ENCODE results near the gene CERS1. TPM values are rescaled to one million over a fixed set of nuclear protein-coding genes. Genes with fewer than 3 reads are reported as not detected.
A peak's percentile ranks its signal among the peaks of the same experiment; 100 is the strongest.

CERS1 gene
- total and polyA plus RNA-seq, 2 donors: 2.2 to 7.2 TPM

- DNase-seq (ENCODE audit: extremely low spot score): no peak
- H3K4me1 ChIP-seq (ENCODE audit: insufficient read depth): no peaks in the 10 kb centered on the region
- H3K27ac ChIP-seq (ENCODE audit: low read depth): no peak overlapping the region
- no peaks in the 10 kb centered on the region for H3K36me3 ChIP-seq (ENCODE audit: insufficient read depth)
- no peak overlapping the region for H3K4me3 ChIP-seq (ENCODE audit: low read depth, low read length)
- 89% methylated on average over 12 of the region's 12 CpGs for WGBS
Measured at GRCh38 chr19:18845961-18846360, 50.0 kb downstream of the CERS1 start.

- DNase-seq (ENCODE audit: extremely low spot score): no peak
- no peak overlapping the region for H3K4me3 ChIP-seq (ENCODE audit: low read depth, low read length)
- H3K27ac ChIP-seq (ENCODE audit: low read depth): no peak overlapping the region
- H3K4me1 ChIP-seq (ENCODE audit: insufficient read depth): no peaks in the 10 kb centered on the region
- 93% methylated on average over 8 of the region's 8 CpGs for WGBS
- H3K36me3 ChIP-seq (ENCODE audit: insufficient read depth): no peaks in the 10 kb centered on the region
Measured at GRCh38 chr19:18844806-18845329, 51.1 kb downstream of the CERS1 start.

DNA sequence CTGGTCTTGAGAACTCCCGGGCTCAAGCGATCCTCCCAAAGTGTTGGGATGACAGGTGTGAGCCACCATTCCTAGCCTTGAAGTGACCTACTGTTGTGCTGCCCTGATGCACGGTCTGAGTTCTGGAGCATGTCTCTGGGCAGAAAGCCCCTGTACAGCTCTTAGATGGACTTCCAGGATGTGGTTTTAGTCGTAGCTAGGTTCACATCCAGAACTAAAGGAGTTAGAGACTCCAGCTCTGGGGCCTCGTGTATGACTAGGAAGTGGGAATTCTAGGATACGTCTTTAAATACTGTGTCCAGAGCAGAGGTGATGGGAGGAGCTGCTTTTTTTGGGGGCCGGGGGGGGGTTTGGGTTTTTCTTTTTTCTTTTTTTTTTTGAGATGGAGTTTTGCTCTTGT is 52.0 kb downstream of the CERS1 start:
- Histone ChIP-seq H3K36me3 (ENCODE audit: insufficient read depth) (no peaks in the 10 kb centered on the region), H3K27ac (ENCODE audit: low read depth) (no peak overlapping the region), H3K4me1 (ENCODE audit: insufficient read depth) (no peaks in the 10 kb centered on the region), H3K4me3 (ENCODE audit: low read depth, low read length) (no peak overlapping the region)
- WGBS: 82% methylated on average over 7 of the region's 7 CpGs
- DNase-seq (ENCODE audit: extremely low spot score): no peak

DNA sequence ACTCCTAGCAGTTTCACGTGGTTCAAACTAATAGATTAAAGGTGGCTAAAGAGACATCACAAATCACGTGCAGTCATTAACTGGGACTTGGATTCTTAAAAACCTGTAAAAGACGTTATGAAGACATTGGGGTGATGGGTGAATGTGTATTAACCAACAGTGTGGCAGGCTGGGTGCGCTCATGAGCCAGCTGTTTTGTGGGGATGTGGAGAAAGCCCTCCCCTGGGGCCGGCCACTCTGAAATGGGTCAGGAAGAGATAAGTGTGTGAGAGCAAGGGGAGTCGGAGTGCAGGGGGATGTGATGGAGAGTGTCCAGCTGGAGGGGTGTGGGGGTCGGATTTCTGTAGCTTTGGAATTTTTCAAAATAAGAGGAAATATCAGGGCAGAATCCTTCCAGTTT is 53.8 kb downstream of the CERS1 start:
- H3K4me1 ChIP-seq (ENCODE audit: insufficient read depth): no peaks in the 10 kb centered on the region
- DNase-seq (ENCODE audit: extremely low spot score): no peak
- WGBS: 41% methylated on average over 7 of the region's 7 CpGs

DNA sequence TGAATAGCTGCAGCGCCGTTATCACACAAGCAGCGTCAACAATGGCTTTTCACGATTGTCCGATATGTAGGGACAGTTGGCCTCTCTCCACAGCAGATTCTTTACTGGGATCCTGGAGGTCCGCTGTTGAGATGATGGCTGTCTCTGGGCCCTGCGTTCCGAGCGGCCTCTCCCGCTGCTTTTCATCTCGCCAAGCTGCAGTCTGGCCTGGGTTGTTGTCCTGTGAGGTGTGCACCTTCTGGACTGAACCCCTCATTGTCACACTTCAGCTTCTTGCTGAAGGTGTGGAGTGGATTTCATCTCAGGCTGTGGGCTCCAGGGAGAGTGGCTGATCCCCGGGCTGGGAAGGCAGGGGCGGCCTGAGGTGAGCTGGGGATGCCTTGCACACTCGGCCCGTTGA is 54.6 kb downstream of the CERS1 start:
- H3K27ac ChIP-seq (ENCODE audit: low read depth): no peak overlapping the region
- H3K4me1 ChIP-seq (ENCODE audit: insufficient read depth): no peaks in the 10 kb centered on the region
- no peak overlapping the region for H3K4me3 ChIP-seq (ENCODE audit: low read depth, low read length)
- no peak for DNase-seq (ENCODE audit: extremely low spot score)
- H3K36me3 ChIP-seq (ENCODE audit: insufficient read depth): no peaks in the 10 kb centered on the region
- 81% methylated on average over 15 of the region's 15 CpGs for WGBS

More for the DNA sequence above, 53.8 kb downstream of the CERS1 start:
- Histone ChIP-seq H3K4me3 (ENCODE audit: low read depth, low read length) (no peak overlapping the region), H3K27ac (ENCODE audit: low read depth) (no peak overlapping the region), H3K36me3 (ENCODE audit: insufficient read depth) (no peaks in the 10 kb centered on the region)

GRCh38 chr19:18840288-18841267 is 55.4 kb downstream of the CERS1 start:
- 82% methylated on average over 26 of the region's 26 CpGs for WGBS
- no peaks in the 10 kb centered on the region for H3K4me1 ChIP-seq (ENCODE audit: insufficient read depth)
- H3K27ac ChIP-seq (ENCODE audit: low read depth): no peak overlapping the region
- no peak for DNase-seq (ENCODE audit: extremely low spot score)
- H3K4me3 ChIP-seq (ENCODE audit: low read depth, low read length): no peak overlapping the region
- no peaks in the 10 kb centered on the region for H3K36me3 ChIP-seq (ENCODE audit: insufficient read depth)

GRCh38 chr19:18839465-18840287 is 56.3 kb downstream of the CERS1 start:
- 79% methylated on average over 15 of the region's 15 CpGs for WGBS
- DNase-seq (ENCODE audit: extremely low spot score): no peak
- Histone ChIP-seq H3K27ac (ENCODE audit: low read depth) (no peak overlapping the region), H3K36me3 (ENCODE audit: insufficient read depth) (no peaks in the 10 kb centered on the region), H3K4me3 (ENCODE audit: low read depth, low read length) (no peak overlapping the region), H3K4me1 (ENCODE audit: insufficient read depth) (no peaks in the 10 kb centered on the region)

- Histone ChIP-seq H3K36me3 (ENCODE audit: insufficient read depth) (no peaks in the 10 kb centered on the region), H3K27ac (ENCODE audit: low read depth) (no peak overlapping the region), H3K4me3 (ENCODE audit: low read depth, low read length) (no peak overlapping the region), H3K4me1 (ENCODE audit: insufficient read depth) (no peaks in the 10 kb centered on the region)
- no peak for DNase-seq (ENCODE audit: extremely low spot score)
- 74% methylated on average over 4 of the region's 4 CpGs for WGBS
Measured at GRCh38 chr19:18834644-18834984, 61.3 kb downstream of the CERS1 start.

GRCh38 chr19:18833849-18834643 is 61.9 kb downstream of the CERS1 start:
- H3K4me3 ChIP-seq (ENCODE audit: low read depth, low read length): peak overlapping the region; percentile 92
- 32% methylated on average over 18 of the region's 18 CpGs for WGBS
- DNase-seq (ENCODE audit: extremely low spot score): no peak
- H3K27ac ChIP-seq (ENCODE audit: low read depth): no peak overlapping the region
- no peaks in the 10 kb centered on the region for H3K36me3 ChIP-seq (ENCODE audit: insufficient read depth)
- no peaks in the 10 kb centered on the region for H3K4me1 ChIP-seq (ENCODE audit: insufficient read depth)

- no peaks in the 10 kb centered on the region for H3K4me1 ChIP-seq (ENCODE audit: insufficient read depth)
- H3K27ac ChIP-seq (ENCODE audit: low read depth): no peak overlapping the region
- WGBS: 5% methylated on average over 9 of the region's 9 CpGs
- no peaks in the 10 kb centered on the region for H3K36me3 ChIP-seq (ENCODE audit: insufficient read depth)
- peak overlapping the region; percentile 92 for H3K4me3 ChIP-seq (ENCODE audit: low read depth, low read length)
- no peak for DNase-seq (ENCODE audit: extremely low spot score)
Measured at GRCh38 chr19:18833141-18833476, 62.8 kb downstream of the CERS1 start.

GRCh38 chr19:18832306-18833140 is 63.4 kb downstream of the CERS1 start:
- H3K36me3 ChIP-seq (ENCODE audit: insufficient read depth): no peaks in the 10 kb centered on the region
- H3K27ac ChIP-seq (ENCODE audit: low read depth): peak overlapping the region; percentile 73
- H3K4me3 ChIP-seq (ENCODE audit: low read depth, low read length): peak overlapping the region; percentile 92
- WGBS: under 1% methylated on average over 69 of the region's 69 CpGs
- no peak for DNase-seq (ENCODE audit: extremely low spot score)
- H3K4me1 ChIP-seq (ENCODE audit: insufficient read depth): no peaks in the 10 kb centered on the region

DNA sequence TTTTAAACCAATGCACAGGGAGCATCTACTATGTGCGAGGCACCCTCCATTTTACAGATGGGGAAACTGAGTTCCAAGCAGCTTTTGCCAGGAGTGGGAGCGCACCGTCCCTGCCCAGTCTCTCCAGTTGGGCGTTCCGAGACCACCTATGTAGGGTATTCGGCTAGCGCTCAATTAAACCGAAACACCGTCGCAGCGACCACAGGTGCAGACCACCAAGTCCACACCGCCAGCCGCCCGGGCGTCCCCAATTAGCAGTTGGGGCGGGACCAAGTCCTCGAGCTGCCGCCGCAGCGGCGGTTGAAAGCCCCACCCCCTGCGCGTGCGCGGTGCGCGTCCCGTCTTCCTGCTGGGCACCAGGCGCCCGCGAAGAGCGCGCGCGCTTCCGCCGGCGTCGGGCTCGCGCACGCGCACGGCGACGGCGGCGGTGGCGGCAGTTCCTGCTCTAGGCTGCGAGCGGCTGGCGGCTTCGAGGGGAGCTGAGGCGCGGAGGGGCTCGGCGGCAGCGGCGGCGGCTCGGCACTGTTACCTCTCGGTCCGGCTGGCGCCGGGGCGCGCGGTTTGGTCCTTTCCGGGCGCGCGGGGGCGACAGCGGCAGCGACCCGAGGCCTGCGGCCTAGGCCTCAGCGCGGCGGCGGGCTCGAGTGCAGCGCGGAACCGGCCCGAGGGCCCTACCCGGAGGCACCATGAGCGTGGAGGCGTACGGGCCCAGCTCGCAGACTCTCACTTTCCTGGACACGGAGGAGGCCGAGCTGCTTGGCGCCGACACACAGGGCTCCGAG is 64.2 kb downstream of the CERS1 start, which contains the start of gene UPF1:
TSS of gene UPF1 (plus strand) at position 436 of the 782 bp plus-strand sequence. CDS start at position 687, 251 bp downstream.
- WGBS: under 1% methylated on average over 96 of the region's 96 CpGs
- H3K4me3 ChIP-seq (ENCODE audit: low read depth, low read length): peak within 1 kb of the TSS; percentile 92

More for the DNA sequence above, 64.2 kb downstream of the CERS1 start, which contains the start of gene UPF1:
- peak; percentile 68 for DNase-seq (ENCODE audit: extremely low spot score)
- no peaks in the 10 kb centered on the region for H3K36me3 ChIP-seq (ENCODE audit: insufficient read depth)
- H3K4me1 ChIP-seq (ENCODE audit: insufficient read depth): no peaks in the 10 kb centered on the region
- H3K27ac ChIP-seq (ENCODE audit: low read depth): peak within 1 kb of the TSS; percentile 73
